Thyroid gland (tissue), 4 donors: ENCODE measurements around the gene ZNF598.

Experiments used
- CTCF ChIP-seq, 6 experiments: fragments of 200-600 bp in 3 of 6; fragments of 450-650 bp in 3 of 6; sonication (generic) in 3 of 6; IDR thresholded peaks; one replicate each; pipeline ENCODE4 v1.5.1; 2016 to 2019; ENCODE audit warnings: antibody characterized with exemption in 6 of 6, mild to moderate bottlenecking in 2 of 6, inconsistent platforms in 1 of 6, moderate library complexity in 1 of 6
- POLR2A ChIP-seq, 2 donors: fragments of 450-650 bp; IDR thresholded peaks; one replicate each; pipeline ENCODE4 v1.6.1; 2017; ENCODE audit warnings: antibody characterized with exemption in 2 of 2, mild to moderate bottlenecking in 2 of 2, moderate library complexity in 1 of 2

GRCh38 chr16:2037647-2038381 lies 28.2 kb upstream of the ZNF598 start:
- TF ChIP-seq CTCF (IDR thresholded peaks at IDR 0.05) (no peak), POLR2A (IDR thresholded peaks at IDR 0.05) (no peak)
